ENCODE measurements around the gene MAB21L4. TPM values are rescaled to one million over a fixed set of nuclear protein-coding genes. Genes with fewer than 3 reads are reported as not detected.

Gene MAB21L4
- total RNA-seq, 4 donors from 2014 or later = 0.33 to 0.81 TPM; not detected in 2

DNA sequence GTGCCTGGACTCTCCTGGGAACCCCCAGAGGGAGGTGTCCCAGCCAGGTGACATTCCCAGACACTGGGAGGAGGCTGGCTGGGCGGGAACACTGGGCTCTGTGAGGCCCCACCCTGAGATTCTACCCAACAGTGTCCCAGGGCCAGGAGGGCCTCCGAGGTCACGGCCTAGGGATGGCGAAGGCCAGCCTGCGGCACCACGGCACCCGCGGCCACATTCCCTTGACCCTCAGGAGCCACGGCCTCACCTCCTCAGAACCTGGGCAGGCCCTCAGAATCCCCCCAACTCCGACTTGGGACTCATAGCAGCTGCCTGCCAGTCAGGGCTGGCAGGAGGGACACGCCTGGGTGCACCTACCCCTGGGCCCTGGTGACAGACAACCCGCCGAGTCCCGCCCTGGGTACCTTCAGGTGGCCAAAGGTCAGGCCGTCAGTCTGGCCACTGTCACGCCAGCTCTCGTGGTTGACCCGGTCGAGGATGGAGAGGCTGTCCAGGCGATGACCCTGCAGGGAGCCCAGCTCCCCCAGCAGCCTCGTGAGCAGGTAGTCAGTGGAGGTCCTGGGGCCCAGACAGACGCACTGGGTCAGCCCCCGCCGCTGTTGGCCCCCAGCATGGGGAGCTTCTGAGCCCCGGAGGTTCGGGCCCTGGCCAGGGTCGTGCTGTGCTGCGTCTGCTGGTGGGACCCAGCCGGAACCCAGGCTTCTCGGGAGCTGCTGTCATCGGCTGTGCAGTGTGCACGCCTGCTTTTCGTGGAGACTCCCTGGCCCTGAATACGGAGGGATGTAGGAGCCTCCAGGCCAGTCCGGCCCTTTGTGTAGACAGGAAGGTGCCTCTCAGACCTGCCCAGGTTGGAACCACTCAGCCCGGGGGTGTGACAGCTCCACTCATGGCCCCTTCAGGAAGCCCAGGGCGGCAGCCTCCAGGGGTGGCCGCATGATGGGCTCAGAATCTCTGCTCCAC, 6.1 kb downstream of the MAB21L4 start:
- Histone ChIP-seq H3K9me3 (no peaks in the 10 kb centered on the region), H3K4me3 (replicated peaks in 1 of 3) (no peak overlapping the region), H3K27me3 (no peaks in the 10 kb centered on the region), H3K27ac (no peak overlapping the region), H3K36me3 (no peaks in the 10 kb centered on the region), H3K4me1 (peaks cover 0 to 7% of the 10 kb centered on the region in 2 donors)
- TF ChIP-seq POLR2A (IDR thresholded peaks at IDR 0.05) = no peak
- no peak for DNase-seq
- 83 to 91% methylated on average over 8 of the region's 38 CpGs for WGBS, 2 donors
- intact Hi-C loops (cut with DNase I) = no loop called here

DNA sequence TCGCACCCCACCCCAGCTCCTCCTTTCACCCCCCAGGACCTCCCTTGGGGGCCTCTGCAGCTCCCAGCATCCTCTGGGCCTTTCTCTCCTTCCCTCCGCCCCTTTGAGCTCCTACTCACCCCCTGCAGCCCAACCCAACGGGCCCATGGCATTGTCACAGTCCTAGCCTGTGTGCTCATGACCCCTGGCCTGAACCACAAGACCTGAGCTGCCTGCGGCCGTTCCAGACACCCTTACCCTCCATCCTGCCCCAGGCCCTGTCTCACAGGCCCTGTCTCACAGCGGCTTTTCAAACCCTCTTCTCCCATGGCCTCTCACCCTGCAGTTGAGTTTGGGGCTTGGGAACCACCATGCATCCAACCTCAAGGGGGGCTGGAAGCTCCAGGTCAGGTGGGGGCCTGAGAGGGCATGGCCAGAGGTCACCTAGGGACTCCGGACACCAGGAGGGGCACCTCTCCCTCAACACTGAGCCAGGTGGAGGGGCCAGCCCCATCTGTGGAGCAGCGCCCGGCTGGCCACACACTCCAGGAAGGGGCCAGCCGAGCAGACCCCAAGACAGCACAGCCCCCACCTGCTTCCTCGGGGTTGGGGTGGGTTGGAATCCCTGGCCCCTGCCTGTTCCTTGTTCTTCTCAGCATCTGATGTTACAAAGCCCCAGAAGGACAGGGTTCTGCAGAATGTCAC, 6.9 kb downstream of the MAB21L4 start:
- TF ChIP-seq POLR2A (IDR thresholded peaks at IDR 0.05) = no peak
- TF ChIP-seq, protein P1, sequence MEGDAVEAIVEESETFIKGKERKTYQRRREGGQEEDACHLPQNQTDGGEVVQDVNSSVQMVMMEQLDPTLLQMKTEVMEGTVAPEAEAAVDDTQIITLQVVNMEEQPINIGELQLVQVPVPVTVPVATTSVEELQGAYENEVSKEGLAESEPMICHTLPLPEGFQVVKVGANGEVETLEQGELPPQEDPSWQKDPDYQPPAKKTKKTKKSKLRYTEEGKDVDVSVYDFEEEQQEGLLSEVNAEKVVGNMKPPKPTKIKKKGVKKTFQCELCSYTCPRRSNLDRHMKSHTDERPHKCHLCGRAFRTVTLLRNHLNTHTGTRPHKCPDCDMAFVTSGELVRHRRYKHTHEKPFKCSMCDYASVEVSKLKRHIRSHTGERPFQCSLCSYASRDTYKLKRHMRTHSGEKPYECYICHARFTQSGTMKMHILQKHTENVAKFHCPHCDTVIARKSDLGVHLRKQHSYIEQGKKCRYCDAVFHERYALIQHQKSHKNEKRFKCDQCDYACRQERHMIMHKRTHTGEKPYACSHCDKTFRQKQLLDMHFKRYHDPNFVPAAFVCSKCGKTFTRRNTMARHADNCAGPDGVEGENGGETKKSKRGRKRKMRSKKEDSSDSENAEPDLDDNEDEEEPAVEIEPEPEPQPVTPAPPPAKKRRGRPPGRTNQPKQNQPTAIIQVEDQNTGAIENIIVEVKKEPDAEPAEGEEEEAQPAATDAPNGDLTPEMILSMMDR (IDR thresholded peaks at IDR 0.05) = no peak
- Histone ChIP-seq H3K4me3 (replicated peaks in 1 of 3) (no peak overlapping the region), H3K27ac (no peak overlapping the region), H3K36me3 (no peaks in the 10 kb centered on the region), H3K4me1 (peaks cover 0 to 7% of the 10 kb centered on the region in 2 donors), H3K27me3 (no peaks in the 10 kb centered on the region), H3K9me3 (no peaks in the 10 kb centered on the region)
- DNase-seq = no peak
- intact Hi-C loops (cut with DNase I) = no loop called here
- 81% methylated on average over 7 to 9 of the region's 11 CpGs for WGBS, 2 donors

DNA sequence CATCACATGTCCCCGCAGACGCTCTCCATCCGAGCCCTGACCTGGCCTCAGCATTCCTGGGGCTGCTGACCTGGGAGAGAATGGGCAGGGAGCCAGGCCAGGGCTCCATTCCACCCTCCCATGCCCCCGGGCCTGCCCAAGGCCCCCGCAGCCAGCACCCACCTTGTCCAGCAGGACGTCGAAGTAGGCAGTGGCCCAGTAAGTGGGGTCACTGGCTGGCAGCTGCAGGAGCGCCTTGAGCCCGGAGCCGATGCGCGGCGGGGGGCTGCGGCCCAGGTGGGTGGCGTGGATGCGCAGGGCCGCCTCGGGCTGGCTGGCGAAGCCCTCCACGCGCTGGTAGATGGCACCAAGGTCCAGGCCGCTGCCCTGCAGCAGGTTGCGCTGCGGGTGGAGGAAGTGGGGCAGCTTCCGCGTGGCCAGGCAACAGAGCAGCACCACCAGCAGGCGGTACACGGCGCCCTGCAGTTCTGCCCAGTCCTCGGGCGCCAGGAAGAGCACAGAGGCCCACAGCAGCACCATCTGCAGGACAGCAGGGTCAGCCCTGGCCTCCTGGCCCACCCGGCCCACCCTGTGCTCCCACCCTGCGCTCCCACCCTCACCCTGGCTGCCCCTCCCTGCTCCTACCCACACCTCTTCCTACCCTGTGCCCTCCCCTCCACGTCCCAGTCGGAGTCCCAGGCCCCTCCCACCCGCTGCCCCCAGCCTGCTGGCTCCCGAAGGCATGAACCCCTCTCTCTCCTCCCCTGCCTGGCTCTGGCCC, 7.6 kb downstream of the MAB21L4 start:
- intact Hi-C loops (cut with DNase I) = no loop called here
- TF ChIP-seq, protein P1 (IDR thresholded peaks at IDR 0.05) = no peak
- TF ChIP-seq POLR2A (IDR thresholded peaks at IDR 0.05) = no peak
- H3K27ac ChIP-seq = no peak overlapping the region
- H3K9me3 ChIP-seq = no peaks in the 10 kb centered on the region
- 91 to 93% methylated on average over 14 to 21 of the region's 37 CpGs for WGBS, 2 donors
- H3K4me1 ChIP-seq = peaks cover 0 to under 1% of the 10 kb centered on the region in 2 donors
- no peaks in the 10 kb centered on the region for H3K27me3 ChIP-seq
- H3K4me3 ChIP-seq (replicated peaks in 1 of 3) = no peak overlapping the region
- DNase-seq = no peak
- H3K36me3 ChIP-seq = no peaks in the 10 kb centered on the region

DNA sequence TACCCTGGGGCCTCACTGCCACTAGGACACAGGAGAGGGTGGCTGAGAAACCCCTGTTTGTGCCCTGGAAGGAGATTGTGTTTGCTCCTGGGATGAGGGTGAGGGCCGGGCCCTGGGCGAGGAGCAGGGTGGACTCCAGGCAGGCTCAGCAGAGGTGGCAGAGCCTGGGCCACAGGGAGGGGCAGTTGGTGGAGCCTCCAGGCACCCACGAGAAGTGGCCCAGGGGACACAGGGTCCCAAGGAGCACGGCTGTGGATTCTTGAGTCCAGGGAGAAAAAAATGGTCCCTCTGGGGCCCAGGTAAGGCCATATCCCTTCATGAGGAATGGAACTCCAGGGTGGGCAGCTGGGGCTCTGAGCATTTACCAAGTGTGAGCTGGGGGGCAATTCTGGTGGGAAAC, 8.3 kb downstream of the MAB21L4 start:
- Histone ChIP-seq H3K36me3 (no peaks in the 10 kb centered on the region), H3K27me3 (no peaks in the 10 kb centered on the region), H3K4me1 (no peaks in the 10 kb centered on the region), H3K4me3 (replicated peaks in 1 of 3) (no peak overlapping the region), H3K9me3 (no peaks in the 10 kb centered on the region), H3K27ac (no peak overlapping the region)
- TF ChIP-seq, protein P1 (IDR thresholded peaks at IDR 0.05) = no peak
- TF ChIP-seq POLR2A (IDR thresholded peaks at IDR 0.05) = no peak
- DNase-seq = no peak
- 100% methylated on average over 1 to 3 of the region's 4 CpGs for WGBS, 2 donors
- intact Hi-C loops (cut with DNase I) = no loop called here

Measured in thyroid gland (tissue), 4 donors.